ENCODE results near the gene BID.

Gene BID

GRCh38 chr22:17782621-17783020, 8.4 kb upstream of the BID start:
- no peak for DNase-seq

GRCh38 chr22:17782158-17782557, 7.9 kb upstream of the BID start:
- DNase-seq: no peak

- peak; percentile 56 to 72 for DNase-seq
Observed at GRCh38 chr22:17781319-17782031, 7.2 kb upstream of the BID start.

- DNase-seq: no peak
Observed at GRCh38 chr22:17780741-17781318, 6.6 kb upstream of the BID start.

- DNase-seq: no peak
Observed at GRCh38 chr22:17780116-17780740, 6.0 kb upstream of the BID start.

- no peak for DNase-seq
Observed at GRCh38 chr22:17779286-17780115, 5.2 kb upstream of the BID start.

DNA sequence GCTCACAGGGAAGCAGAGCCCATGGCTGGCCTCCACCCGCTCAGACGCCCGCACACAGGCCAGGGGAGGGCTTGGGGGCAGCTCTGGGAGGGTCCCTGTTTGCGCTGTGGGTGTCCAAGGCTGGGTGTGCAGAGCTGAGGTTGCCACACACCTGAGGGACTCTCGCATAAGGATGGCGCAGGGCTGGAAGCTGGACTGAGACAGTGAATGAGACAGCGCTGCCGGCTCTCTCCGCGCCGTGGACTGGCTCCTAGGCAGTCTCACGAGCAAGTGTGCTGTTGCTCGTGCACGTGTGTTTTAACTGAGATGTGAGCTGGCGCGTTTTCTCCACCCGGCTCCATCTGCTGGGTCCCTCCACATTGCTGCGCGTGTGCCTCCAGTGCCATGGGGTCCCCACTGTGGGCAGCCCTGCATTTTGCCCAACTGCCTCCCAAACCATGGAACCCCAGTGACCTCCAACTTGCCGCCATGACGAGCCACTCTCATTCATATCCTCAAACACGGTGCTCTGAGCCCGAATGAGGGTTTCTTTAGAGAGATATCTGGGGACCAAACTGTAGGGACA, 4.2 kb upstream of the BID start:
- no peak for DNase-seq

DNA sequence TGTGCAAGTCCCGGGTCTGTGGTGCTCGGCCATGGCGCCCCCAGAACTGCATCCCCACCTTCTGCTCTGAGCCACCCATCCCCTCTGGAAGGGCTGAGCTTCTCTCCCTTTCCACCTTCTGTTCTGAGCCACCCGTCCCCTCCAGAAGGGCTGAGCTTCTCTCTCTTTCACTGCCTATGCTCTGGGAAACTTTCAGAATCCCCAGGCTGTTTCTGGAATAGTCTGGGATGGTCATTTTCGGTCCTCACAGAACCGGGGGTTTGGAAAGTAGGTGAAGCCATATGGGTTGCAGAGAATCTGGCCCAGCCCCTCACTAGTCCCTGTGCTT, 3.4 kb upstream of the BID start:
- no peak for DNase-seq

- DNase-seq: peak; percentile 64 to 72
Observed at GRCh38 chr22:17777005-17777716, 2.9 kb upstream of the BID start.

DNA sequence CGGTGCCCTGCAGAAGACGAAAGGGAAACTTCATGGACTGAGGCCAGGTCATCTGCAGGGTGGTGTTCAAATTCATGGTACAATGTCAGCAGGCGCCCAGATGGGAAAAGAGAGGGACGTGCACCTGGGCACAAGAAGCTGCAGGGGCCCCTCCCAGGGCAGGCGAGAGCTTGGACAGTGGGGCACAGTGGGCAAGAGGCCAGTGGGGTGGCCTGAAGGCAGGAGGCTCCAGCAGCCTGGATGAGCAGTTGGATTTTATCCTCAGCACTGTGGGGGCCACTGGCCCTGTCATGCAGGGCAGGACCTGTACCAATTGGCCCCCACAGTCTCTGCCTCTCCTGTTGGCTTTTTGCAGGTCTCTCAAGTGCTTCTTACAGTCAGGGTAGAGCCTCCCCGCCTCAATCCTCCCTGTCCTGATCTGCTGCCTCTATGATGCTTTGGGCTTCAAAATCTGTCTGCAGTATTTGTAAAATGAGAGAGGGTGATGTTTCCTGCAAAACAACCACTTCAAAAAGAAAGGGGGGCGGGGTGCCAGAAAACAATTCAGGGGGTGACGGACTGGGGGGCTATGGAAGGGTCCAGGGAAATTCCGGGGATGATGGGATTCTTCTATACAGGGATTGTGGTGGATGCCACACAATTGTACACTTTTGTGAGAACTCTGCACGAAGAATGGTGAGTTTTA, 1.7 kb upstream of the BID start:
- no peak for DNase-seq

DNA sequence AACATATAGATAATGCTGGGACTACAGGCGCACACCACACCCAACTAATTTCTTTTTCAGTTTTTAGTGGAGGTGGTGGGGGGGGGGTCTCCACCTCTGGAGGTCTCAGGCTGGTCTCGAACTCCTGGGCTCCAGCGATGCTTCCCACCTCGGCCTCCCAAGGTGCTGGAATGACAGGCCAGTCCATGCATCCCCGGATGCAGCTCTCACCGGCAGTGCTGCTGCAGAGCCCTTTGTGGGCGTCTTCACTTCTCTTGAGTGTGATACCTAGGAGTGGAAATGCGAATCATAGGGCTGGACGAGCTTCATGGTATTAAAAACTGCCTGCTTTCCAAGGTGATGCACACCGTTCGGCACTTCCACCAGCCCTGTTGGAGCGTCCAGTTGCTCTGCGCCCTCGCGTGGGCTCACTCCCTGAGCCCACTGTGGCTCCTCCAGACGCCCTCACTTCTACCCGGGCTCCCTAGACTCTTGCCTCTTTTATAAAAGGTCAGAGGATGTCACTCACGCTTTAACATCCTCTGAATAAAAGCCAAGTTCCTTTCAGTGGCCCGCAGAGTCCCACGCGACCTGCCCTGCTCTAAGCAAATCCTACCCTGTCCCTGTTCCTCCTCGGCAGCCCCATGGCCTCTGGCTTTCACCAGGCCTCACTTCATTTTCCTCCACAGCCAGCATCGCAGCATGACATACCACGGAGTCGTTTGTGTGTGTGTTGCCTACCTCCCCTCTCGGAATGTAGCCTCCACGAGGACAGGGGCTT, 837 bp upstream of the BID start:
- DNase-seq: no peak

- DNase-seq: peak; percentile 66 to 77
Observed at GRCh38 chr22:17773606-17774205, 563 bp downstream of the BID start.

DNA sequence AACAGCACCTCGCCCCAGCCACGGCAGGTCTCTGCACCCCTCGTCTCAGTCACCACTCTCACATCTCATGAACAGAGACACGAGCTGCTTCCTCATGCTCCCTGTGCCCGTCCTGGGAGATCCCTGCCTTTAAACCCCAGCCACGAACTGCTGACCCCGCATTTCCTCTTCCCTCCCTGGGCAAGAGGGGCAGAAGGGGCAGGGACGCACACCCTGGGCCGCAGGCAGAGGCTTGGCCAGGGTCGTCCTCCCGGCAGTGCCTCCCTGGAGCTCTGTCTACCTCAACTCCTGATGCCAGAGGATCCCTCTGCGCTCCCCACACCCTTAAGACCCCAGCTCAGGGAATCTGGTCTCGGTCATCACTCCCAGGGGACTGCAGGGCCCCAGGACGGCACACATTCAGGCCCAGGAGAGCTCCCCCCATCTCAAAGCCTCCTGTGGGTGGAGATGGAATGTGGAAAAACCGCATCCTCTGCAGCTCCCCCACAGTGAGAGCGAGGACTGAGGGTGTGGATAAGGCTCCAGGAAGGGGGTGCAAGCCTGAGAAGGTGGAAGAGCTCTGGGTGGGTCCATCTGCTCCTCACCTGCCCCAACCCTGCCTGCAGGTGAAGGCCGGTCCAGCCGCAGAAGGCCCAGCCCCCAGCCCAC, 1.2 kb downstream of the BID start:
- DNase-seq: no peak

- no peak for DNase-seq
Observed at GRCh38 chr22:17772249-17772957, 1.9 kb downstream of the BID start.

- no peak for DNase-seq
Observed at GRCh38 chr22:17770180-17771077, 3.8 kb downstream of the BID start.

- no peak for DNase-seq
Observed at GRCh38 chr22:17769716-17770082, 4.6 kb downstream of the BID start.

GRCh38 chr22:17769013-17769715, 5.1 kb downstream of the BID start:
- no peak for DNase-seq
